Liver (tissue), 9 donors: ENCODE data around the gene IQSEC2. TPM values are rescaled to one million over a fixed set of nuclear protein-coding genes. Genes with fewer than 3 reads are reported as not detected.

Experiments
- DNase-seq: peaks from one replicate; pipeline ENCODE4 v3.0.0-alpha.2; 2017; ENCODE audit warnings: low spot score
- H3K27ac ChIP-seq, 2 donors: one replicate each; pipeline ENCODE4 v1.7.0; 2013; ENCODE audit warnings: inconsistent platforms in 2 of 2, low read length in 2 of 2, control low read depth in 1 of 2, low read depth in 1 of 2, mild to moderate bottlenecking in 1 of 2
- H3K27me3 ChIP-seq, 4 donors: one replicate each; pipeline versions ENCODE4 v1.6.1 to v1.7.0; 2013; ENCODE audit warnings: low read length in 3 of 4, inconsistent platforms in 1 of 4, mild to moderate bottlenecking in 1 of 4, moderate library complexity in 1 of 4; ENCODE audit not compliant: control insufficient read depth in 4 of 4, insufficient read depth in 4 of 4
- H3K36me3 ChIP-seq, 4 donors: one replicate each; pipeline versions ENCODE4 v1.6.1 to v1.7.0; 2013; ENCODE audit warnings: low read length in 3 of 4, mild to moderate bottlenecking in 3 of 4, low read depth in 1 of 4, moderate library complexity in 1 of 4; ENCODE audit not compliant: control insufficient read depth in 4 of 4, insufficient read depth in 3 of 4
- H3K4me1 ChIP-seq, 4 donors: one replicate each; pipeline versions ENCODE4 v1.6.1 to v1.7.0; 2013; ENCODE audit warnings: low read length in 3 of 4, mild to moderate bottlenecking in 3 of 4, moderate library complexity in 1 of 4; ENCODE audit not compliant: control insufficient read depth in 4 of 4, insufficient read depth in 4 of 4
- H3K4me3 ChIP-seq, 3 donors: one replicate each; pipeline versions ENCODE4 v1.6.1 to v1.7.0; 2013; ENCODE audit warnings: low read length in 3 of 3, control low read depth in 1 of 3, low read depth in 1 of 3, mild to moderate bottlenecking in 1 of 3
- H3K9ac ChIP-seq, 2 donors: one replicate each; pipeline ENCODE4 v1.7.0; 2013; ENCODE audit warnings: low read length in 2 of 2, mild to moderate bottlenecking in 2 of 2, moderate library complexity in 2 of 2, control low read depth in 1 of 2, low read depth in 1 of 2
- H3K9me3 ChIP-seq, 4 donors: one replicate each; pipeline versions ENCODE4 v1.6.1 to v1.7.0; 2013; ENCODE audit warnings: low read length in 3 of 4; ENCODE audit not compliant: control insufficient read depth in 4 of 4
- FOXA2 ChIP-seq: IDR thresholded peaks from 2 replicates; pipeline ENCODE4 v1.6.1; 2016; ENCODE audit warnings: antibody characterized with exemption
- HNF4G ChIP-seq: IDR thresholded peaks from 2 replicates; pipeline ENCODE4 v1.6.1; 2016; ENCODE audit warnings: antibody characterized with exemption
- JUND ChIP-seq, 2 donors: IDR thresholded peaks; 2 replicates each; pipeline ENCODE4 v1.6.1; 2016; ENCODE audit warnings: antibody characterized with exemption in 2 of 2
- RAD21 ChIP-seq, 2 donors: IDR thresholded peaks; 2 replicates each; pipeline ENCODE4 v1.6.1; 2016; ENCODE audit warnings: antibody characterized with exemption in 2 of 2, mild to moderate bottlenecking in 2 of 2
- RXRA ChIP-seq, 2 donors: IDR thresholded peaks; 2 replicates each; pipeline ENCODE4 v1.6.1; 2017 to 2018; ENCODE audit warnings: antibody characterized with exemption in 2 of 2, mild to moderate bottlenecking in 1 of 2
- YY1 ChIP-seq: IDR thresholded peaks from 2 replicates; pipeline ENCODE4 v1.6.1; 2016; ENCODE audit warnings: antibody characterized with exemption, mild to moderate bottlenecking
- WGBS: extraction: QIAGEN DNeasy Blood & Tissue Kit; methylation state at CpG from one replicate; pipeline ENCODE4 v1.1.7; 2013; 5-methylcytosine and 5-hydroxymethylcytosine counted together
- polyA plus RNA-seq, 2 donors: library from polyadenylated mRNA; stranded (reverse) in 1 of 2; unstranded in 1 of 2; fragments of 200-250 nt in 1 of 2; fragments of >200 nt in 1 of 2; fragmentation: Nextera tagmentation in 1 of 2; extraction: Ambion mirVana in 1 of 2; gene quantifications; one replicate each; pipeline versions ENCODE4 v1.2.1 to v1.2.3, GENCODE V29; 2013 to 2015
- total RNA-seq, 2 donors: library from RNA; depleted of rRNA; stranded (reverse); fragments of >200 nt; gene quantifications; one replicate each; pipeline ENCODE4 v1.2.3, GENCODE V29; 2014
- TF ChIP-seq, protein P1 (sequence below): IDR thresholded peaks from 2 replicates; pipeline ENCODE4 v1.6.1; 2016; ENCODE audit warnings: antibody characterized with exemption
- TF ChIP-seq, protein P2 (sequence below): IDR thresholded peaks from 2 replicates; pipeline ENCODE4 v1.6.1; 2016; ENCODE audit warnings: antibody characterized with exemption
- TF ChIP-seq, protein P3 (sequence below): IDR thresholded peaks from 2 replicates; pipeline ENCODE4 v1.6.1; 2016; ENCODE audit warnings: antibody characterized with exemption
- TF ChIP-seq, protein P4 (sequence below): fragments of 150-350 bp; IDR thresholded peaks from 2 replicates; pipeline ENCODE4 v1.5.1; 2017; ENCODE audit warnings: improper control_type of control experiment, low read depth, low read length; ENCODE audit not compliant: missing input control
- TF ChIP-seq, protein P5 (sequence below): IDR thresholded peaks from 2 replicates; pipeline ENCODE4 v1.6.1; 2016; ENCODE audit warnings: antibody characterized with exemption, mild to moderate bottlenecking
- donor health status: healthy.
- donor health status: healthy.
- donor health status: healthy.
- donor health status: healthy.
- donor health status: healthy.

The IQSEC2 gene
- total and polyA plus RNA-seq, 4 donors = 0.40 to 2.1 (median 1.4) TPM

DNA sequence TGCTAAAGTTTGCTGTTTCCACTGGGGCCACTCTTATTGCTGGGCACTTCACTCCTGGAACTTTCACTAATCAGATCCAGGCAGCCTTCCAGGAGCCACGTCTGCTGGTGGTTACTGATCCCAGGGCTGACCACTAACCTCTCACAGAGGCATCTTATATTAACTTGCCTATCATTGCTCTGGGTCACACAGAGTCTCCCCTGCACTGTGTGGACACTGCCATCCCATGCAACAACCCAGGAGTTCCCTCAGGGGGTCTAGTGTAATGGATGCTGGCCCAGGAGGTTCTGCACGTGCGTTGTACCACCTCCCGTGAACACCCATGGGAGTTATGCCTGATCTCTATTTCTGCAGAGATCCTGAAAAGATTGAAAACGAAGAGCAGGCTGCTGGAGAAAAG lies 41.8 kb upstream of the IQSEC2 start:
- H3K27me3 ChIP-seq = peaks cover 0 to 5% (median 1%) of the 10 kb centered on the region in 4 donors
- 46% methylated on average over 5 of the region's 5 CpGs for WGBS
- peaks cover 3 to 18% (median 11%) of the 10 kb centered on the region in 4 donors for H3K4me1 ChIP-seq
- TF ChIP-seq JUND (IDR thresholded peaks at IDR 0.05) (no peak), FOXA2 (no peak), YY1 (no peak)
- TF ChIP-seq, protein P1, sequence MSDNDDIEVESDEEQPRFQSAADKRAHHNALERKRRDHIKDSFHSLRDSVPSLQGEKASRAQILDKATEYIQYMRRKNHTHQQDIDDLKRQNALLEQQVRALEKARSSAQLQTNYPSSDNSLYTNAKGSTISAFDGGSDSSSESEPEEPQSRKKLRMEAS = no peak
- TF ChIP-seq, protein P2, sequence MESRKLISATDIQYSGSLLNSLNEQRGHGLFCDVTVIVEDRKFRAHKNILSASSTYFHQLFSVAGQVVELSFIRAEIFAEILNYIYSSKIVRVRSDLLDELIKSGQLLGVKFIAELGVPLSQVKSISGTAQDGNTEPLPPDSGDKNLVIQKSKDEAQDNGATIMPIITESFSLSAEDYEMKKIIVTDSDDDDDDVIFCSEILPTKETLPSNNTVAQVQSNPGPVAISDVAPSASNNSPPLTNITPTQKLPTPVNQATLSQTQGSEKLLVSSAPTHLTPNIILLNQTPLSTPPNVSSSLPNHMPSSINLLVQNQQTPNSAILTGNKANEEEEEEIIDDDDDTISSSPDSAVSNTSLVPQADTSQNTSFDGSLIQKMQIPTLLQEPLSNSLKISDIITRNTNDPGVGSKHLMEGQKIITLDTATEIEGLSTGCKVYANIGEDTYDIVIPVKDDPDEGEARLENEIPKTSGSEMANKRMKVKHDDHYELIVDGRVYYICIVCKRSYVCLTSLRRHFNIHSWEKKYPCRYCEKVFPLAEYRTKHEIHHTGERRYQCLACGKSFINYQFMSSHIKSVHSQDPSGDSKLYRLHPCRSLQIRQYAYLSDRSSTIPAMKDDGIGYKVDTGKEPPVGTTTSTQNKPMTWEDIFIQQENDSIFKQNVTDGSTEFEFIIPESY = no peak
- TF ChIP-seq, protein P3, sequence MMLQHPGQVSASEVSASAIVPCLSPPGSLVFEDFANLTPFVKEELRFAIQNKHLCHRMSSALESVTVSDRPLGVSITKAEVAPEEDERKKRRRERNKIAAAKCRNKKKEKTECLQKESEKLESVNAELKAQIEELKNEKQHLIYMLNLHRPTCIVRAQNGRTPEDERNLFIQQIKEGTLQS = no peak
- TF ChIP-seq, protein P4, sequence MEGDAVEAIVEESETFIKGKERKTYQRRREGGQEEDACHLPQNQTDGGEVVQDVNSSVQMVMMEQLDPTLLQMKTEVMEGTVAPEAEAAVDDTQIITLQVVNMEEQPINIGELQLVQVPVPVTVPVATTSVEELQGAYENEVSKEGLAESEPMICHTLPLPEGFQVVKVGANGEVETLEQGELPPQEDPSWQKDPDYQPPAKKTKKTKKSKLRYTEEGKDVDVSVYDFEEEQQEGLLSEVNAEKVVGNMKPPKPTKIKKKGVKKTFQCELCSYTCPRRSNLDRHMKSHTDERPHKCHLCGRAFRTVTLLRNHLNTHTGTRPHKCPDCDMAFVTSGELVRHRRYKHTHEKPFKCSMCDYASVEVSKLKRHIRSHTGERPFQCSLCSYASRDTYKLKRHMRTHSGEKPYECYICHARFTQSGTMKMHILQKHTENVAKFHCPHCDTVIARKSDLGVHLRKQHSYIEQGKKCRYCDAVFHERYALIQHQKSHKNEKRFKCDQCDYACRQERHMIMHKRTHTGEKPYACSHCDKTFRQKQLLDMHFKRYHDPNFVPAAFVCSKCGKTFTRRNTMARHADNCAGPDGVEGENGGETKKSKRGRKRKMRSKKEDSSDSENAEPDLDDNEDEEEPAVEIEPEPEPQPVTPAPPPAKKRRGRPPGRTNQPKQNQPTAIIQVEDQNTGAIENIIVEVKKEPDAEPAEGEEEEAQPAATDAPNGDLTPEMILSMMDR = no peak
- TF ChIP-seq, protein P5, sequence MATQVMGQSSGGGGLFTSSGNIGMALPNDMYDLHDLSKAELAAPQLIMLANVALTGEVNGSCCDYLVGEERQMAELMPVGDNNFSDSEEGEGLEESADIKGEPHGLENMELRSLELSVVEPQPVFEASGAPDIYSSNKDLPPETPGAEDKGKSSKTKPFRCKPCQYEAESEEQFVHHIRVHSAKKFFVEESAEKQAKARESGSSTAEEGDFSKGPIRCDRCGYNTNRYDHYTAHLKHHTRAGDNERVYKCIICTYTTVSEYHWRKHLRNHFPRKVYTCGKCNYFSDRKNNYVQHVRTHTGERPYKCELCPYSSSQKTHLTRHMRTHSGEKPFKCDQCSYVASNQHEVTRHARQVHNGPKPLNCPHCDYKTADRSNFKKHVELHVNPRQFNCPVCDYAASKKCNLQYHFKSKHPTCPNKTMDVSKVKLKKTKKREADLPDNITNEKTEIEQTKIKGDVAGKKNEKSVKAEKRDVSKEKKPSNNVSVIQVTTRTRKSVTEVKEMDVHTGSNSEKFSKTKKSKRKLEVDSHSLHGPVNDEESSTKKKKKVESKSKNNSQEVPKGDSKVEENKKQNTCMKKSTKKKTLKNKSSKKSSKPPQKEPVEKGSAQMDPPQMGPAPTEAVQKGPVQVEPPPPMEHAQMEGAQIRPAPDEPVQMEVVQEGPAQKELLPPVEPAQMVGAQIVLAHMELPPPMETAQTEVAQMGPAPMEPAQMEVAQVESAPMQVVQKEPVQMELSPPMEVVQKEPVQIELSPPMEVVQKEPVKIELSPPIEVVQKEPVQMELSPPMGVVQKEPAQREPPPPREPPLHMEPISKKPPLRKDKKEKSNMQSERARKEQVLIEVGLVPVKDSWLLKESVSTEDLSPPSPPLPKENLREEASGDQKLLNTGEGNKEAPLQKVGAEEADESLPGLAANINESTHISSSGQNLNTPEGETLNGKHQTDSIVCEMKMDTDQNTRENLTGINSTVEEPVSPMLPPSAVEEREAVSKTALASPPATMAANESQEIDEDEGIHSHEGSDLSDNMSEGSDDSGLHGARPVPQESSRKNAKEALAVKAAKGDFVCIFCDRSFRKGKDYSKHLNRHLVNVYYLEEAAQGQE = no peak
- no peaks in the 10 kb centered on the region for H3K36me3 ChIP-seq
- H3K4me3 ChIP-seq = no peak overlapping the region
- H3K9me3 ChIP-seq = no peaks in the 10 kb centered on the region
- no peak overlapping the region for H3K27ac ChIP-seq
- H3K9ac ChIP-seq = no peak overlapping the region
- no peak for DNase-seq

DNA sequence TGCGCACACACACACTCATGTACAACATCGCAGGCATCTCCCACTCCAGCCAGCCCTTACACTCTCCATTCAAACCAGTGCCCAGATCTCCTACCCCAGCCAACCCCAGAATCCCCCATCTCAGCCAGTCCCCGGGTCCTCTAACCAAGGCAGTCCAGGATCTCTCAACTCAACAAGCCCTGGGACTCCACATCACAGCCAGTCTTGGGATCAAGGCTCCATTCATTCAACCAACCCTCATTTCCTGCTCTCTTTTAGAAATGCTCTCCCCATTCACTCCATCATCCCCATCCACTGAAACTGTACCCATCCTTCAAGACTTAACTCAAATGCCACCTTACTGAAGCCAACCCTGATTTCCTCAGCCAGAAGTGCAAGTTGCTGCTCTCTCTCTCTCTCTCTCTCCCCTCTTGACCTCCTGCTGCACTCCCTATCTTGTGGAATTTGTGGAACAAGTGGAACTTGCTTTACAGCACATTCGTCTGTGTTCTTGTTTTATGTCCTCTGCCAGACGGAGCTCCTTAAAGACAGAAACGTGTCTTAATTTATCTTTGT lies 40.6 kb upstream of the IQSEC2 start:
- Histone ChIP-seq H3K4me1 (peaks cover 3 to 18% (median 11%) of the 10 kb centered on the region in 4 donors), H3K9me3 (no peaks in the 10 kb centered on the region), H3K9ac (no peak overlapping the region), H3K27ac (no peak overlapping the region), H3K27me3 (peaks cover 0 to 5% (median 1%) of the 10 kb centered on the region in 4 donors), H3K36me3 (no peaks in the 10 kb centered on the region), H3K4me3 (no peak overlapping the region)
- WGBS = 27% methylated on average over 6 of the region's 6 CpGs
- DNase-seq = no peak
- TF ChIP-seq HNF4G = no peak
- TF ChIP-seq RXRA (IDR thresholded peaks at IDR 0.05) = no peak
- TF ChIP-seq RAD21 (IDR thresholded peaks at IDR 0.05) = no peak
